GM12801 (cell line): ENCODE data around the gene TIMM13.

ENCODE experiments used
- TF ChIP-seq, protein P1 (sequence below): IDR thresholded peaks from one replicate; pipeline ENCODE4 v1.5.1; 2011; ENCODE audit warnings: control low read depth; ENCODE audit not compliant: insufficient read length; ENCODE audit errors: extremely low read depth

The TIMM13 gene

DNA sequence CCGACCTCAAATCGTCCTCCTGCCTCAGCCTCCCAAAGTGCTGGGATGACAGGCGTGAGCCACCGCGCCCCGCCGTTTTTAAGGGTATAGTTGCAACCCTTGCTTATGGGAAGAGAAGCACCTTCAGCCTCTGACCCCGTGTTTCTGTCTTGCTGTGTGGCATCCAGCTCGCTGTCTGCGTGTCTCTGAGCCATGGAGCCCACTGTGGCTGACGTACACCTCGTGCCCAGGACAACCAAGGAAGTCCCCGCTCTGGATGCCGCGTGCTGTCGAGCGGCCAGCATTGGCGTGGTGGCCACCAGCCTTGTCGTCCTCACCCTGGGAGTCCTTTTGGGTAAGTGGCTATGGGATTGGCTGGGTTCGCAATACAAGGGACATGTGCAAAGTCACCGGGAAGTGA, 37.8 kb downstream of the TIMM13 start:
- TF ChIP-seq, protein P1, sequence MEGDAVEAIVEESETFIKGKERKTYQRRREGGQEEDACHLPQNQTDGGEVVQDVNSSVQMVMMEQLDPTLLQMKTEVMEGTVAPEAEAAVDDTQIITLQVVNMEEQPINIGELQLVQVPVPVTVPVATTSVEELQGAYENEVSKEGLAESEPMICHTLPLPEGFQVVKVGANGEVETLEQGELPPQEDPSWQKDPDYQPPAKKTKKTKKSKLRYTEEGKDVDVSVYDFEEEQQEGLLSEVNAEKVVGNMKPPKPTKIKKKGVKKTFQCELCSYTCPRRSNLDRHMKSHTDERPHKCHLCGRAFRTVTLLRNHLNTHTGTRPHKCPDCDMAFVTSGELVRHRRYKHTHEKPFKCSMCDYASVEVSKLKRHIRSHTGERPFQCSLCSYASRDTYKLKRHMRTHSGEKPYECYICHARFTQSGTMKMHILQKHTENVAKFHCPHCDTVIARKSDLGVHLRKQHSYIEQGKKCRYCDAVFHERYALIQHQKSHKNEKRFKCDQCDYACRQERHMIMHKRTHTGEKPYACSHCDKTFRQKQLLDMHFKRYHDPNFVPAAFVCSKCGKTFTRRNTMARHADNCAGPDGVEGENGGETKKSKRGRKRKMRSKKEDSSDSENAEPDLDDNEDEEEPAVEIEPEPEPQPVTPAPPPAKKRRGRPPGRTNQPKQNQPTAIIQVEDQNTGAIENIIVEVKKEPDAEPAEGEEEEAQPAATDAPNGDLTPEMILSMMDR: no peak

DNA sequence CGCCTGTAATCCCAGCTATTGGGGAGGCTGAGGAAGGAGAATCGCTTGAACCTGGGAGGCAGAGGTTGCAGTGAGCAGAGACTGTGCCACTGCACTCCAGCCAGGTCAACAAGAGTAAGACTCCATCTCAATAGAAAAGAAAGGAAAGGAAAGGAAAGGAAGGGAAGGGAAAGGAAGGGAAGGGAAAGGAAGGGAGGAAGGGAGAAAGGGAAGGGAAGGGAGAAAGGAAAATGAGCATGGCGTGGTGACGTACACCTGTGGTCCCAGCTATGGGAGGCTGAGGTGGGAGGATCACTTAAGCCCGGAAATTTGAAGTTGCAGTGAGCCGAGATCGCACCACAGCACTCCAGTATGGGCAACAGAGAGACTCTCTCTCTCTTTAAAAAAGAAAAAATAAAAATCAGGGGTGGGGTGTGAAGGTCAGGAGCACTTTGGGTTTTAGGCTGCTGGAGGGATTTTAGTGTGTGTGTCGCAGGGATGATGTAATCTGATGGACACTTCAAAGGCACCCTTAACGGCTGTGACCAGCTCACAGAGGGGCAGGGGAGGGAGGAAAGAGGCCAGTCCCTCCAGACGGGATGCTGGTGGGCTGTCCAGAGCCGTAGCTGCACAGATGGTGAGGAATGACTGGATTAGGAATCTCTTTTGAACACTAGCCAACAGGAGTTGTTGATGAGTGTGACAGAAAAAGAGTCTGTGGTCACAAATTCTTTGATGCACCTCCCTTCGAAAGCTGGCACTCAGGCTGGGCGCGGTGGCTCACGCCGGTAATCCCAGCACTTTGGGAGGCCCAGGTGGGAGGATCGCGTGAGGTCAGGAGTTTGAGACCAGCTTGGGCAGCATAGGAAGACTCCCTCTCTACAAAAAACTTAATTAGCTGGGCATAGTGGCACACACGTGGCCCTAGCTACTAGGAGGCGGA, 39.8 kb downstream of the TIMM13 start:
- TF ChIP-seq, protein P1: no peak

DNA sequence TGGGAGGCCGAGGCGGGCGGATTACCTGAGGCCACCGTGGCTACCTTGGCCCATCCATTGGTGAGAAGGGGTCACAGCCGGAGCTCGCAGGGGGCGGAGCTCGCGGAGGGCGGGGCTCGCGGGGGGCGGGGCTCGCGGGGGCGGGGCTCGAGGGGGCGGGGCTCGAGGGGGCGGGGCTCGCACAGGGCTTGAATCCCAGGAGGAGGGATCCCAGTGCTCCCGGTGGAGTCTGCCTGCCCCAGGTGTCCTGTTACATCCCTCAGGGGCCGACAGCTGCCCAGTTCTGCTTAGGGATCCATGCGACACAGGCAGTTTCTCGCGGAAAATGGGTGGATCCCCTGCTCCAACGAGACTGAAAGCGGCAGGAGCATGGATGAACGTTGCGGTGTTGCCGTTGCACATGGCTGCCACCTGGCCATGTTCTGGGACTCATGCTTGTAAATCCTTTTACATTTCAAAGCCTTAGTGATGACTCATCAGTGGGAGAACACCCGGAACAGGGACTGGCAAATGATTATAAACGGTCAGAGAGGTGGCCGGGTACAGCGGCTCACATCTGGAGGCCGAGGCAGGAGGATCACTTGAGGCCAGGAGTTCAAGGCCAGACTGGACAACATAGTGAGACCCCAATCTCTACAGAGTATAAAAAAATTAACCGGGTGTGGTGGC, 42.2 kb downstream of the TIMM13 start:
- TF ChIP-seq, protein P1: no peak

DNA sequence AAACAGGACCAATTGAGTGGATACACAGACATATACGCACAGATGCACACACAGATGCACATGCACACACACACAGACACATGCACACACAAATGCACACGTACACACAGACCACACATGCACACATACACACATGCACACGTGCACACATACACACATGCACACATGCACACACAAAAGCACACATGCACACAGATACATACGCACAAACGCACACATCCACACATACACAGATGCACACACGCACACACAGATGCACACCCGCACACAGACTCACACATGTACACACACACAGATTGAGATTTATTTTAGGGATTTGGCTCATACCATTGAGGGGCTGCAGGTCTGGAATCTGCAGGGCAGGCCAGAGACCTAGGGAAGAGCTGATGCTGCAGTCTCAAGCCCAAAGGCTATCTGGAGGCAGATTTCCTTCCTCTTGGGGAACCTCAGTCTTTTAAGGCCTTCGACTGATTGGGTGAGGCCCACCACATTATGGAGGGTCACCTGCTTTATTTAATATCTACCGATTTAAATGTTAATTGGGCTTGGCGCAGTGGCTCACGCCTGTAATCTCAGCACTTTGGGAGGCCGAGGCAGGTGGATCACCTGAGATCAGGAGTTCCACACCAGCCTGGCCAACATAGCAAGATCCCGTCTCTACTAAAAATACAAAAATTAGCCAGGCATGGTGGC, 44.7 kb downstream of the TIMM13 start:
- TF ChIP-seq, protein P1: no peak

DNA sequence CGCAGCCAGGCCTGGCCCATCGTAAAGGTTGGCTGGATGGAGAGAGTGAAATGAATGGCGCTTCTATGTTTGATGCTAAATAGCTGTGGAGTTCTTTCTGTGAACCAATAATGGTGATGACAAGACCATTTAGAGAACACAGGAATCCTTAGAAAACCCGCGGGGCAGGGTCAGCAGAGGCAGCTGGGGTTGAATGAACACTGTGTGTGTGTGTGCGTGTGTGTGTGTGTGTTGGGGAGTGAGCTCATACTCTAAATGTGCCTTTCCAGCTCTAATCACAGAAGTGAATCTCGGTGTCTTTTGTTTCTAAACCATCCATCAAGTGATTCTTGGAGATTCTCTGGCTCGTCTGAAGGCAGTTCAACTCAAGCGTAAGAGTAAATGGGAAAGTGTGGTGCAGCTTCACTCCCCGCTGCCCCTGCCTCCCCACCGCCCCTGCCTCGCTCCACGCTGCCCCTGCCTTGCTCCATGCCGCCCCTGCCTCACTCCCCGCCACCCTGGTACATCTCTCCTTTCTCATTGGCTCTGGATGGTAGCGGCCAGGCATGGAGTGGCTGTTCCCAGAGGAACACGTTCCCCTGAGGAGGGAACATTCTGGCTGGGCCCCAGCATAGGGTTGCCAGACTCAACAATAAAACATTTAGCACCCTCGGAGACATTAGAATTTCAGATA, 46.1 kb downstream of the TIMM13 start:
- TF ChIP-seq, protein P1: no peak

DNA sequence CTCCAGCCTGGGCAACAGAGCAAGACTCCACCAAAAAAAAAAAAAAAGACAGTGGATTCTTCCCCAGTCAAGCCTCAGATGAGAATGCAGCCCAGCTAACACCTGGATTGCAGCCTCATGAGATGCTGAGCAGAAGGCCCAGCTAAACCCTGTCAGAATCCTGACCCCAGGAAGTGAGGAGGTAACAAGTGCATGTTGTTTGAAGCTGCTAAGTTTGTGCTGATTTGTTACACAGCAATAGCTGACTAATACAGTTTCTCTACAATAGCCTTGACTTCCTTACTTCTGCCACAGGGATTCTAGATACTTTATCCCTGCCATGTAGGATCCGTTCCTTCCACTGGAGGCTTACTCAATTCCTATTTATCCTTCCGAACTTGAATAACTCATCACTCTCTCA, 46.8 kb downstream of the TIMM13 start:
- TF ChIP-seq, protein P1: no peak
